HG02763 (cell line): ENCODE results near the gene NEK10.

Experiments used
- ATAC-seq: cut with Tn5 transposase; IDR thresholded peaks from one replicate; pipeline ENCODE4 v1.9.1; 2021; ENCODE audit warnings: mild to moderate bottlenecking, moderate library complexity; ENCODE audit not compliant: unreplicated experiment

Gene NEK10

DNA sequence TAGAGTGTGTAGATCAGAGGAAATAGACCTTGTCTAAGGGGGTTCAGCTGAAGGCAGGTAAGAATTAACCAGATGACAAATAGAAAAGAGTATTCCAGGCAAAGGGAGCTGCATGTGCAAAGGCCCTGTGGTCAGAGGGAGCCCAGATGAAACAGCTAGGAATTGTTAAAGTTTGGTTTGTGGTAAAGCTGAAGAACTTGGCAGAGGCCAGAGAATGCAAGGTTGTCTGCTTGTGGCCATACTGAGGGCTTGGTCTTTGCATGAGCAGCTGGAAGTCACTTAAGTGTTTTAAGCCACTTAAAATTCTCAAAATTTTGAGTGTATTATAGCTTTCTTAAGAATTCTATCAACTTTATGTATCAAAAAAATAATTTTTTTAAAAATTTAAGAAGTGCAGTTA, 116.5 kb downstream of the NEK10 start:
- ATAC-seq = no peak

DNA sequence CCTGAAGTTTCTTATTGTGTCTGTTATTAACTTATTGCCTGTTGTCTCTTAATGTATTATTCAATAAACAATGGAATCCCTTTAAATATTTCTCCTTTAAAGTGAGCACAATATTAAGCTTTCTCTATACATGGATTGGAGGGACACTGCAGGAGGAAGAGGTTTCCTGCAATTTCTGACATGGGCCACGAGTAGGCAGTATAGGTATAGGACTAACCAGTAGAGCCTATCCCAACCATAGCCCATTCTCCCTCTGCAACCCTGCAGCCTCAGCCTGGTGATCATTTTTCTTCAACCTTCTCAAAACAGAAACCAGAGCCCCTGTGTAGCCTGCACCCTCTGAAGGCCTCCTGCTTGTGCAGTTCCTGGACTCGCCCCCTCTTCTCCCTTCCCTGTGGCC, 124.8 kb downstream of the NEK10 start:
- no peak for ATAC-seq

DNA sequence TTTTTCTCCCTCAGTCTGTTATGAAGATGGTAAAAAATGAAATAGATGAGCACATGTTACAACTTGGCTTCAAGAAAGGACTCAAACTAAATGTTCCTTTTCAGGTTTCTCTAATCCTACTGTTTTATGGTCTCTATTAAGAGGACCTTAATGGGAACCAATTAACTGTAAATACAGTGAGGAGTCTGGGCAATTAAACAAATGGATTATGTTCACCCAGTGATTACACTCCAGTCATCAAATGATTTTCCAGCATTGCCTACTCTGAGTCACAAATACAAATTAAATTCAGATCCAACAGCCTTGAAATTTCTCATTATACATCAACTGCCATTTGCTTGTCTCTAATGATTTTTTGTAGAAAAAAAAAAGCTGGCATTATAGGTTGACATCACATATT, 129.2 kb downstream of the NEK10 start:
- no peak for ATAC-seq

DNA sequence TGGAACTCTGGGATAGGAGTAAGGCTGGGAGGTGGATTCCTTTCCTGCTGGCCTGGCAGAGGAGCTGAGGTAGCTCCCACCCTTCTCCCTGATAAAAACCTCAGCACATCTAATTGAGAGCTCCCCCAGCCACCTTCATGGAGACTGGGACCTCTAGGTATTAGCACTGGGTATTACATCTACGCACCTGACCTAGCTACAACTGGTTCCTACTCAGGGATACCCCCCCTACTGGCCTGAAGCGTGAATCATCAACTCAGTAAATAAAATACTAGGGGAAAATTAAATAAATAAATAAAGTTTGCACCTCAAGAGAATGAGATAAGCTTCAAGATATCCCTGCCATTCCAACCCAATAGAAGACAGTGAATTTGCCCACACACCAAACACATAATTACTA, 140.4 kb downstream of the NEK10 start:
- ATAC-seq = no peak

DNA sequence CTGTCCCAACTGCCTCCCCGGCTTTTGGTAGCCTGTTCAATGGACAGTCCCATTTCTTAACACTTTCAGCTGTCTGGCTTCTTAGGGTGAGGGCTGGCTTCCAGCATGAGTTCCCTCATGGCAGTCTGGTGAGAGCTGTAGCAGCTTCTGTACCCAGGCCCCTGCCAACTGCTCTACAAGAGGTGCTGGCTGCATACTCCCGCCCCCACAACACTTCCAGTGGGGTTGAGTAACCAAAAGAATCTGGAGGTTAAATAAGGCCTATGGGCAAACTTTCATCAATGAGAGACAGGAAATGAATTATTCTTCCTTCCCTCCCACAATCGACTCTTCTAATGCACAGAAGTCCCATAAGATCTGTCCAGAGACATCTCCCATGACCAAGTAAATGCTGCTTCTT, 145.0 kb downstream of the NEK10 start:
- no peak for ATAC-seq

DNA sequence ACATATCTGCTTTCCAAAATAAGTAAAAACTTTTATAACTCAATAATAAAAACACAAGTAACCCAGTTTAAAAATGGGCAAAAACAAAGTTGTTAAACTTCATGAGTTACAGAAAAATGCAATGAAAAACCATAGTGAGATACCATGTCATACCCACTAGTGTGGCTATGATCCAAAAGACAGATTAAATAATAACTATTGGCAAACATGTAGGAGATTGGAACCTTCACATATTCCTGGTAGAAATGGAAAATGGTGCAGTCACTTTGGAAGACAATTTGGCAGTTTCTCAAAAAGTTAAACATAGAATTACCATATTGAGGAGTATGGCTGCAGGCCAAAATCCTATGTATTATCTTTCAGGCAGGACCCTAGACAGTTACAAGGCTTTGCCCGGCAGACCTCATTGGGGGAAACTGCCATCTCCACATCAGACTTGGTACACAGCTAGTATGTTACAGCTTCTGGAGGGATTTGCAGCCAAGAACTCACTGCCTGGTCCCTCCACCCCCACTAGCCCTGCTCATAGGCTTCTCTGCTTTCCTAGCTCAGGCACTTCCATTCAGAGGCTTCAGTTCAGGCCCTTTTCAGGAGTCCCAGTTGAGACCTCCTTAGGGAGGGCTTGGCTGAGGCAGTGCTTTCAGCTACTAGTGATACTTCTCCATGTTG, 147.8 kb downstream of the NEK10 start:
- no peak for ATAC-seq

DNA sequence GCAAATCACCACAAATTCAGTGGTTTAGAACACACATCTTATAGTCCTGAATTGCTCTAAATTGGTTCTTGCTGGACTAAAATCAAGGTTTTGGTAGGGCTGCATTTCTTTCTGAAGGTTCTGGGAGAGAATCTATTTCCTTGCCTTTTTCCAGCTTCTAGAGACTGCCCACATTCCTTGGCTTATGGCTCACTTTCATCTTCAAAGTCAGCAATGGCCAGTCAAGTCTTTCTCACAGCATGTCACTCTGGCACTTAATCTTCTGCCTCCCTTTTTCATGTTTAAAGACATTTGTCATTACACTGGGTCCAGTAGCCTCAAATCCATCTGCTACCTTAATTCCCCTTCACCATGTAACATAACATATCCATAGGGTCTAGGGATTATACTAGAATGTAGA, 149.0 kb downstream of the NEK10 start:
- ATAC-seq = no peak

DNA sequence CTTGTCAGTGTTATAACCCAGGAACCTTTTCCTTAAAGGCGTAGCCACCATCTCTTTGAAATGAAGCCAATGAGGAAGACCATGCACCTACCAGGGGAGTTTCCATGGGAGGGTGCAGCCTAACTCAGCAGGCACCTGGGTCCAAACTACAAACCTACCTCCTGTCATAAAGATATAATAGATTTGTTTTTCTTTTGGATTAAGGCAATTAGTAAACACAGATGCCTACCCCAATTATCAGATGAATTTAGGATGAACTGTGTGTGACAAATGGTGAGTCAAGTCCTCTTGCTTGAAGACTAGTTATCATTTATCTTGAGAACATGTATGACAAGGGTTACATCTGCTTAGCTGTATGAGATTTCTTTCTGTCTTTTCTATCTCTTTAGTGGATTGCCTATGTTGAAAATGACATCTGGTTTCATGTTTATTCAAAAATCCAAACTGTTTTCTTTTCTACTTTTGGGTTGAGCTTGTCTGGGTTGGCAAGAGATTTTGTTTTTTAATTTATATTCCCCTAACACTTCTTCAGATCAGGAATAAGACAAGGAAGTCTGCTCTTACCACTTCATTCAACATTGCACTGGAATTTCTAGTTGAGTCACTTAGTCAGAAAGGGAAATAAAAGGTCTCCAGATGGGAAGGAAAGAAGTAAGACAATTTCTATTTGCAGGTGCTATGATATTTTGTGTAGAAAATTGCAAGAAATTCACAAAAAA, 149.9 kb downstream of the NEK10 start:
- ATAC-seq = no peak

DNA sequence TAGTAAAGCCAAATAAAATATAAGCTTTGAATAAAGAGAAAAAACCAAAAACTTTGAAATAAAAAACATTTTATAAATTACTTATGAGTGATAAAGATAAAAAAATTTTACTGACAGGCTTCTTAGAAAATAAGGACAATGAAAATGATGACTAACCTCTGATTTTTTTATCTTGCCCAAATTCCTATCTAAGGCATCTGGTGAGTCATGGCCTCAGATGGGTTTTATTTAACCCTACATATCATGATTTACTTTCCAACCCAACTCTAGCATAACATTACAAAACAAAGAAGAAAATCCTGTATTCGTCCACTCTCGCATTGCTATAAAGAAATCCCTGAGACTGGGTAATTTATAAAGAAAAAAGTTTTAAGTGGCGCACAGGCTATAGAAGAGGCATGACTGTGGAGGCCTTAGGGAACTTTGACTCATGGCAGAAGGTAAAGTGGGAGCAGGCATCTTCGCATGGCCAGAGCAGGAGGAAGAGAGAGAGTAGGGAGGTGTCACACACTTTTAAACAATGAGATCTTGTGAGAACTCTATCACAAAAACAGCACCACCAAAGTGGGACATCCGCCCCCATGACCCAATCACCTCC, 152.1 kb downstream of the NEK10 start:
- no peak for ATAC-seq

DNA sequence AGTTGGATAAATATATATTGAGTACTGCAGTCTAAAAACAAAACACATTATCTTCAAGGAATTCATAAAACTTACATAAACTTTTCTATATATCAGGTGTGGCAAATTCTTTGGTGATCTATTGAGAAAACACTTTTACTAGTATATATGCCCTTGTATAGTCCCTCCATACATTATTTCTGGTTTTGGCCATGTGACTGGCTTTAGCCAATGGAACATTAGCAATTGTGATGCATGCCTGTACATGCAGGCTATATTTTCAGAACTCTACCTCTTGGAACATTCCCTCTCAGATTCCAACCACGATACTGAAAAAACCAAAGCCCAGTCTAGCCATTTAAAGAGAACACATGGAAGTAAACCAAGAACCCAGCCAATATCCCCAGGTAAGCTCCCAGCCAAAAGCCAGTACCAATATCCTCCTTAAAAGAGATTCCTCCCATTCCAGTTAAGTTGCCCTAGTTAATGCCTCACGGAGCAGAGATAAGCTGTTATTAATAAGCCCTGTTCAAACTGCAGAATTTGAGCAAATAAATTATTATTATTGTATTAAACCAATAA, 152.8 kb downstream of the NEK10 start:
- no peak for ATAC-seq

DNA sequence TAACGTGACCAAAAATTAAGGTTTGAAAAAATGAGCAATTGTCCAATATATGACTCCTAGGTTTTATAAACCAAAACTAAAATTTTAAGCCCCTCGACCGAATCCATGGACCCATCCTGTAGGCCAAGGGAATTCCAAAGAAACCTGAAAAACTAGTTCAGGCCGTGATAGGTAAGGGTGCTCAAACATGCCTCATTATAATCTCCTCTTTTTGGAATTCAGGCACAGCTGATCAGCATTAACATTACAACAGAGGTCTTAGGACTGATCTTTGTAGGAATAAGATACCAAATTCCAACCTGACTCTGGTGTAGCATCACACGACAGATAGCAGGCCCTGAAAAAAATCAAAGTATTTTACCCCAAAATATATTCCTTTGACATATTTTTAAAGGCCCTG, 155.7 kb downstream of the NEK10 start:
- ATAC-seq = no peak

DNA sequence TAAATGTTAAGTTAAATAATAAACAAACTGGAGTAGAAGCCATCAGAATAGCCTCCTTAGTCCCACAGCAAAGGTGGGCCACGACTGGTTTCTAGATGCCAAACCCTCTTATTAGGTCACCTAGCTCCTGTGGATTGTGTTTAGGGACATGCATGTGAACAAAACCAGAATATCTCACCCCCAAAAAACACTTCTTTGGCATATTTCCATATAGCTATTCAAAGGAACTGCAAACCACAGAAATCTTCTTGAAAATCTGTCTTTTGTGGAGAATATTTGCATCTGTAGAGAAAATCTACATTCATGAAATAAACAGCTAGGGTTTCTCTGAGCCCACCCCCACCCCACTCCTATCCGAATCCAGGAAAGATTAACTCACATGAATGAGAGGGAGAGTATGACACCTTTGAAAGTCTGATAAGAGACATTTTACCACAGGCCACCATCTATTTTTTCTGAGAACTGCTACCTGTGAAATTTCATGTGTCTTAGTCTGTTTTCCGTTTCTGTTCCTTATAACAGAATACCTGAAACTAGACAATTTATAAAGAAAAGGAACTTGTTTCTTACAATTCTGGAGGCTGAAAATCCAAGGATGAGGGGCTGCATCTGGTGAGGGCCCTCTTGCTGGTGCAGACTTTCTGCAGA, 159.4 kb downstream of the NEK10 start:
- ATAC-seq = no peak

DNA sequence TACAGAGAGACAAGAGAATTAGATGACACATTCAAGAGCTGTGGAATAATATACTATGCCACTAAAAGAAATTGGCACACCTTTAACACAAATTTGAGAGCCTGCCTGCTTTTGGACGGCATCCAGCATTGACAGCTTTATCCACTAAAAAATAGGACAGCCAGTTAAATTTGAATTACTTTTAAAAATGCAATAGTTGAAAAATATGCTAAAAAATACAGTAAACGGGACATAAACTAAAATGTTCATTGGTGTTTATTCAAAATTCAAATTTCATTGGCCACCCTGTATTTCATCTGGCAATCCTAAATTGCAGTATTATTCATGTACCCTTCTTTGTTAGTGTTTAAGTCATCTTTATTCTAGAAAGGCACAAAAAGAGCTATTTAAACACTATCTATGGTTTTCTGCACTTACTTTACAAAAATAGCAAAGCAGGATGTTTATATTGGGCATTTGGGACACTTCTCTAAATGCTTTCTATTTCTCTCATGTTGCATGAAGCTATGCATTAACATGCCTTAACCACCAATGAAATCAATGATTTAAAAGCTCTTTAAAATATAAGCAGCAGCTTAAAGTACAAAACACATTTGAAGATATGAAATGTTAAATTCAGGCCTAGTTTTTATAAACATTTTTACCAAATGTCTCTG, 160.1 kb downstream of the NEK10 start:
- no peak for ATAC-seq

DNA sequence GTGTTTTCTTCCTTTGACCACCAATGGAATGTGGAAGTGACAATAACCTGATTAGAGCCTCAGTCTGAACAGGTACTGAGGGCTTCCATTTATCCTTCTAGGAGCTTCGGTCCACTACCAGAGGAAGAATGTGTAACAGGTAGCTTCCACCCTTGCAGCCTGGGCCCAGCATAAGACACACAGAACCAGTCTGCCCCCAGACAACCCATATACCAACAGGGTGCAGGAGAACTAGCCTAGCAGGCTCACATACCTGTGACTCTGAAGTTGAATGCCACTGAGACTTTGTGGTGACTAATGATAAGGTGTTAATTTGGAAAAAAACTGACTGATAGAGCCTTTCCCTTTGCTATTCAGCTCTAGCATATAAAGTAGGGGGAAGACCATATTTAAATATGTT, 166.2 kb downstream of the NEK10 start:
- ATAC-seq = no peak

DNA sequence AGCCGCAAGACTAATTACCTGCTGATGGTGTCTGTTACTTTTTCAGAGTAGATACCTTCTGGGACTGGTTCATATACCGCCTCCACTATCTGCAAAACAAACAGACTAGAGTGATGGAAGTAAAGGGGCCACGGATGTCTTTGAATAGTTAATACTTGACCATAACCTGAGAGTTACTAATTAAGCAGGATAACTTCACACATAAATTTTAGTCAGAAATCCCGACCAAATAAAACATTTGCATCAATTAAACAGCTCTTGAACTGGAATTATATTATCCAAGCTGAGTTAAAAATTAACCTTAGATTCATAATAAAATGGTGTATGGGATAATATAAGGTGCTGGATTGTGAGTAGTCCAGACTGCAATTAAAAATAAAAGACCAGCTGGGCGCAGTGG, 167.7 kb downstream of the NEK10 start:
- no peak for ATAC-seq

DNA sequence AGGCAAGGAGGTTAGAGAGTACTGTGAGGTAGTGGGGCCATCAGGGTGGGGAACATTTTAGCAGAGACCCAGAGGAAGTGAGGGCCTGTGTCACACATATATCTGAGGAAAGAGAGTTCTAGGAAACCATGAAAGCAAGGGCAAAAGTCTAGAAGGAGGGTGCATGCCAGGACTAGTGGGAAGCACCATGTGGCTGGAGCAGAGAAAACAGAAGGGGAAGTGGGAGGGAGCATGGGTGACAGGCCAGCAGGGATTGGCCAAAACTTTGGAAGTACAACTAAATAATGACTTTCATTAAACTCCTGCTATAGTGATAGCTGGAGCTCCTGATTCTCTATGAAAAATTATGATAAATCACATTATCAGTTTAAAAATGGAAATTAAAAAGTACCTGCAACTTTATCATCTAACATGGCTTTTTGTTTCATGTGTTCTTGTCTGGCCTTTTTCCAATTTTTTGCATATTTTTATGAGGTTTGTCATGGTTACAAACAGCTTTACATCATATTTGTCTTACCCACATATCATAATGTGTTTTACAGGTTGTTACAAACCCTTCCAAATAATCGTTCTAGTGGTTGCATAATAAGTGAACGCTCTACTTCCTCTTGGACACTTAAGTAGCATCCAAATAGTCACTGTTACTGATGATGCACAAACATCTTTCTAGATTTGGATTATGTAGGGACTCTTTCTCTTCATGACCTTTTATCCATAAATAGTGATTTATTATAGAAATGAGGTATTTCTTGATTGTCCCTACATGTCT, 168.3 kb downstream of the NEK10 start:
- no peak for ATAC-seq

DNA sequence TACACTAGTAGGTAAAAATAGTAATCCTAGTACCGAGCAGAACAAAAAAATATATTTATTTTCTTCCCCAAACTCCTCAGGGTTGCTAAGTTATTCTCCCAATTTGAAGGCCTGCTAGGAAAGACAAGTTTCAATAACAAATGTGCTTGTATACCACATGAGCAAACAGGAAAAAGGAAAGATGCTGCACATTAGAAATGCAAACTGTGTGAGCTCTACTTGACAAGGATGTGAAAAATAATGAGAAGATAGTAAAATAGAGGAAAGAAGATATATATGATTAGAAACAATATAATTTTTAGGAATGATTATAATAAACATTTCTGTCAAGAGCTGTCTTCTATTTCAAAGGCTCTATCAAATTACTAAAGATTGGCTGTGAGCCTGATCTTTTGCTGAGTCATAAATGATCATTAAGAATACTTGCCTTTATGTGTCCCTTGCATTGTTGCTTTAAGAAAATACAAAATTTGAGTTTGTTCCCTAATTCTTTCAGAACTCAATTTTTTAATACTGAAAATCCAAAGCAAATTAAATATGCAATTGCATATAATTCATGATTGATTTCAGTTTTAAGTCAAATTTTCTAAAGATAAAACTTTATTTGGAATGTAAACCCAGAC, 174.2 kb downstream of the NEK10 start:
- no peak for ATAC-seq

DNA sequence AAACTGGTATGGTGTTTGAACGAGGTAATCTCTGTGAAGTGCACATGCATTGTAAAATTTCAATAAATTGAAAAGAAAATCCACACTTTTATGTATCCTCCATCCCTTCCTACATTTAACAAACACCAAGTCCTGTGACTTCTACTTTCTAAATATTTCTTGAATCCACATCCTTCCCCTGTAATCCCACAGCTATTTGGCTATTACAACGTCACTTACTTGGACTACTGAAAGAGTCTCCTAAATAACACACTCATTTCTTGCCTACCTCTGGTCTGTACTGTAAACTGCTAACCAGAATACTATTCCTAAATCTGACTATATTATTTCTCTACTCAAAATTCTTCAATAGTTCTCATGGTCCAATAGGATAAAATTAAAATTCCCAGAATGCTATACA, 176.1 kb downstream of the NEK10 start:
- no peak for ATAC-seq

DNA sequence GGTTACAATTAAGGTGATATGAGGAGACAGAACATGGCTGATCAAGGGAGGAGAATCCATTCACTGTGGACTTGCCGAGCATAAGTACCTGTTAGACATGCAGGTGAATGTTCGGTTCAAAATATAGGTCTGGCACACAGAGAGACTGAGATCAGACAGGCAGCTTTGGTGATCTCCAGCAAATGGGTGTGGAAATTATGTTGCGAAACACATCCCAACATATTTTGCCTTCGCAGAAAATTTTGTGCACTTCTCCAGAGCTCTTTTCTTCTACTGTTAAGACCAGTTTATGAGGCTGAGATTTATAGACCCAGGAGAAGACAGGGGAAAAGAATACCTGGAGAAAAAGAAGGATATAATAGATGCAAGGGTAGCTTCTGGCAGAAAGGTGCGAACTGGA, 183.2 kb downstream of the NEK10 start:
- ATAC-seq = no peak
